NCI-H226 (cell line): ENCODE results near the gene NTN4.
A peak's percentile ranks its signal among the peaks of the same experiment; 100 is the strongest.
"Not testable (repeated sequence)": the region's sequence is repeated elsewhere in the genome, so short reads cannot be mapped to it uniquely, and the experiment has no call there.

Experiments used
- DNase-seq: peaks from one replicate; pipeline ENCODE4 v3.0.0-alpha.2; 2015

The NTN4 gene

GRCh38 chr12:95746062-95746461, 44.5 kb downstream of the NTN4 start:
- DNase-seq: not testable (repeated sequence)

DNA sequence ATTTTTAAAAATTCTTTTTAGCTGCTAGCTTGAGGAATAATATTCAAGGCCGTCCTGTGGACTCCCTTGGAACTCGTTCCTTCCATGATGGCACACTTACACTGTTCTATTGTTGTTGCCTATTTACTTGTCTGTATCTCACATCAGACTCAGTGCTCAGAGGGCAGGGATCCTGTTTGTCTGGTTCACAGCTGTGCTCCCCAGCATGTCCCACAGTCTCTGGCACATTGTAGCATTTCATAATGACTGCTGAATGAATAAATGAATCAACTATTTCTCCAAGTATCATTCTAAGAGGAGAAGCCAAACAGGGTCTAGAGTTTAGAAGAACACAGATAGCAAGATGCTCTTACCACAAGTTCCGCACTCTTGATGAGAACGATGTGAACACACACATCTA, 48.0 kb downstream of the NTN4 start:
- DNase-seq: no peak

DNA sequence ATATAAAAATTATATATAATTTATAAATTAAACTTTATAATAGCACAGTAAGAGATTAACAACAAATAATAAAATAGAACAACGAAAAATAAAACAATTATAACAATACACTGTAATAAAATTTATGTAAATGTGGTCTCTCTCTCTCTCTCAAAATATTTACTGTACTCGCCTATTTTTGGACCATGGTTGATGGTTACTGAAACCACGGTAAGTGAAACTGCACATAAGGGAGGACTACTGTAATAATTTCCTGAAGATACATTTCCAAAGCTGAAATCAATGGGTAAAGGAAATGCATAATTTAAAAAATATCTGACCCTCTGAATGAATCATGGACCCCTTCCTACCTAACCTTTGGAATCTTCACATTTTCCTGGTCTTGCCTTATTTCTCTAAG, 48.9 kb downstream of the NTN4 start:
- no peak for DNase-seq

DNA sequence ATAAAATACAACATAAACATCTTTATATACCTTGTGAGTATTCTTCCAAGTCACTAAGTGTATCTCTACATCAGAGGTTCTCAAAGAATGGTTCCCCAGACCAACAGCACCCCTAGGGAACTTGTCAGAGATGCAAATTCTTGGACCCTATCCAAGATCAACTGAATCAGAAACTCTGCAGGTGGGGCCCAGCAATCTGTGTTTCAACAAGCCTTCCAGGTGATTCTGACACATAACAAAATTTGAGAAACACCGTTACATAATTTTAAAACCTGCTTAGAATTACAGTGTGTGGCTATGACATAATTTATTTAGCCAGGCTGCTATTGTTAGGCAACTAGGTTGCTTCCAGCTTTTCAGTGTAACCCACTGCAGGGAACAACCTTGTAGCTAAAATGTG, 49.8 kb downstream of the NTN4 start:
- no peak for DNase-seq

DNA sequence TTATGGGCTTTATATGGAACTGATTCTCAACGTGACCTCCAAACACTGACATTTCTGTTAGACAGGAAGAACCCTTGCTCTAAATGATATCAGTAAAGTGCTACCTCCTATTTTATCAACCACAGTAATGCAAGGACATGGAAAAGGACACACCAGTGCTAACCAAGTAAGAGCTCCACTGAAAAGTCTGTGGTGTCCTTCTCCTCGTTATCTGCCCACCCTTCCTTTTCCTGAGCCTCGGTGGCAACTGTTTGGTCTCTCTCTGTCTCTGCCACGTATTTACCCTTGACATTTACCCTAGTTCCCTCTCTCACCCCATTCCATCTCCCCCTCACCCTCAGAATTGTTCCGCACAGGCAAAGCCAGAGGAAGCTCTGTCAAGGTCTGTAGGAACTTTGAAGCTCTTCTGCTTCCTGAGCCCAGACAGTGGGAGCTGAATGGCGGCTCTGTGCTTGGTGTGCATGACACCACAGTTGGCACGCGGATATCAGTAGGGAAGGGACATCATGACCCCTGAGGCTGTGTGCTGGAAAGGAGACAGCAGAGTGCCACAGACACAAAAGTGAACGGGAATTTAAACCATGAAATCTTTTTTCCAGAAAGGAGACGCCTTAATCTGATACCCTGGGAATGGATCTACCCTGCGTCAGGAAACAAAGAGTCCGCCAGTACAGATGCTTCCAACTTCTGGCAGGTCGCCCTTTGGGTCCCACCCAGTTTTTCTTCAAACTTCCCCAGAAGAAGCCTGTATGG, 50.8 kb downstream of the NTN4 start:
- no peak for DNase-seq

DNA sequence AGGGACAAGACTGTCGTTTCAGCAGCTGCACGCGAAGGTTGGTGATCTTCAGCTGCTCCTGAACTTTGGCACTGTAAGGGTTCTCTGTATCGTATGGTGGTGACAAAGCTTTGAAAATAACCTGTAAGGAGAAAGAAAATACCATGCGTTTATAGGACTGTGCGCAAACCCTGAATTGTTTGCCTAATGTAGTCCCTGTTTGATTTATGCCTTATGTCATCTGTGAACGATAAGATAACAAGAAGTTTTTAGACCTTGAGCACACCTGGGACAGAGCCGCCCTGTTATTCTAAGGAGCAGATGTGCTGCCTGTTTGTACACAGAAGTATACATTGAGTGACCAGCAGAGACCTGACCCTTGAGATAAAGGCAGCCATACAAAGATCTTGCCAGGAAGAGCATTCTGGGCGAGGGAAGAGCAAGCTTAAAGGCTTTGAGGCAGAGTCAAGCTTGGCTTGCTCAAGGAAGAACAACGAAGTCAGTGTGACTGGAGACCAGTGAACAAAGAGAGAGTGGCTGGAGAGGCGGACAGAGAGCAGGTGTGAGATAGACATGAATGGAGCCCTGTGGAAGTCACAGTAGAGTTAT, 52.4 kb downstream of the NTN4 start:
- no peak for DNase-seq

DNA sequence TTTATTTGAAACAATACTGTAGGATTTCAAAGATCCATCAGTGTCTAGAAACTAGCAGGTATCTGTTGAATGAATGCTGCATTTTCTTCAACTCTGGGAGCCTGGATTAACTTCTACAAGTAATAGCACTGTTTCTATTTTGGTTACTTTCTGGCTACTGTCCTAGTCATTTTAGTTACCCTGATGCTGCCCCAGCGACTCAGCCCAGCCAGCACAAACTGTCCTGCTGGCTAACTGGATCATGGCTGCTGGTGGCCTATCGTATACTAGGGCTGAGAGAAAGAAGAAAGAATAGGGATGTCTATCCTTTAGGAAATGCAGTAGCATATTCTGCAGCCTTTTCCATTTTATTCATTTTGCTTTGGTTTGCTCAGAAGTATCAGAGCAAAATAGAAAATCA, 53.9 kb downstream of the NTN4 start:
- no peak for DNase-seq

DNA sequence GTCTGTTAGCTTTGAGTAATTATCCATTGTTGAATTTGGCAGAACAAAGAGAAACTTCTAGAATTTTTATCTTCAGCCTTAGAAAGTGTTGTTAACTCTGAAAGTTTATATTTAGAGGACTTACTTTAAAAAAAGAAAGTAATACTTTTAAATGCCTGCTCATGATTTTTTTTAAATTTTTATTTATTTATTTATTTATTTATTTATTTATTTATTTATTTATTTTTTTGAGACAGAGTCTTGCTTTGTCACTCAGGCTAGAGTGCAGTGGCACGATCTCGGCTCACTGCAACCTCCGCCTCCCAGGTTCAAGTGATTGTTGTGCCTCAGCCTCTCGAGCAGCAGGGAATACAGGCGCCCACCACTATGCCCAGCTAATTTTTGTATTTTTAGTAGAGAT, 54.8 kb downstream of the NTN4 start:
- not testable (repeated sequence) for DNase-seq

- peak; percentile 33 for DNase-seq
Measured at GRCh38 chr12:95733141-95733825, 57.3 kb downstream of the NTN4 start.

DNA sequence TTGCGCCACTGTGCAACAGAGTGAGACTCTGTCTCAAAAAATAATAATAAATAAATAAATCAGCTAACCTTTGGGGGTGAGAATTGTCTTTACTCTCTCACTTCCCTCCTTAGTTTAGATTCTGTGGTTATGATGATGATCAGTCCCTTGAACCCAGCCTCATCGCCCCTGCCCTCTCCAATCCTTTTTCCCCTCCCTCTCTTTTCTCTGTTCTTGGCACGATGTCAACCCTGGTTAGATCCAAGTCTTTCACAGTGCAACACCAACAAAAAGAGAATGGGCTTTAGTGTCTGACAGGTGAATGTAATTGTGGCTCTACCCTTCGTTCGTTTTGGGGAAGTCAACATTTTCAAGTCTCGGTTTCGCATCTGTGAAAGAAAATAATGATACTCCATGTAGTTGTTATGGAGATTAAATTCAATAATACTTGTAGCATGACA, 59.0 kb downstream of the NTN4 start:
- no peak for DNase-seq

DNA sequence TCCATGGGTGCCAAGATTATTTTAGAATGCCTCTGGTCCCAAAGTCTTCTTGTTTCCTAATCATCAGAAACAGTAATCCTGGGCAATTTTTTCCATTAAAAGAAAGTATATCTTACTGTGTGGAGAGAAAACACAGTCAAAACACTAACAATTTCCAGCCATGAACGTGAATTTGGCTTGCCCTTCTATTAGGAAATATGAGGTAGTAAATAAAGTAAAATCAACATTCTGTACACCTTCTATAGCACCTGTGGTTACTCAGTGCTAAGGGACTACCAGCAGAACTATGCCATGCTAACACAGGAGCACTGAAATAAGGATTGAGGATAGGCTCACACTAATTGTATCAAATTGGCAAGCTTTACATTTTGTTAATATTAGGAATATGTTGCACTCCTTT, 60.1 kb downstream of the NTN4 start:
- no peak for DNase-seq

GRCh38 chr12:95726903-95727302, 63.7 kb downstream of the NTN4 start:
- no peak for DNase-seq

DNA sequence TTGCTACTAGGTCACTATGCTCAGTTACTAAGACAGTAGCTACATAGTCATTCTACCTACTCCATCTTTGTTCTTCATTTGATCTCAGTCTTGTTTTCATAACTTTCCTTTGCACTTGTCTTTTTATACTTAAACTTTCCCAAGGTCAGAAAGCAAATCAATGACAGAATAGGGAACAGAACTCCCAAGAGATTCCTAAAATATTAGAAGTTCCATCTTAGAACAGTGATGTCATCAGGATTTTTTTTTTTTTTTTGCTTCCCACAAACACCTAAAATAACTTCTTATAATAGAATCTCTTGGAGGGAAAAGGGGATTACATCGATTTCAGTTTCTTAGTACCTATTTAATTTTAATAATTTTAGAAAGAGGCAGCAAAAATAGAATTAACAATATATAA, 65.8 kb downstream of the NTN4 start:
- no peak for DNase-seq

DNA sequence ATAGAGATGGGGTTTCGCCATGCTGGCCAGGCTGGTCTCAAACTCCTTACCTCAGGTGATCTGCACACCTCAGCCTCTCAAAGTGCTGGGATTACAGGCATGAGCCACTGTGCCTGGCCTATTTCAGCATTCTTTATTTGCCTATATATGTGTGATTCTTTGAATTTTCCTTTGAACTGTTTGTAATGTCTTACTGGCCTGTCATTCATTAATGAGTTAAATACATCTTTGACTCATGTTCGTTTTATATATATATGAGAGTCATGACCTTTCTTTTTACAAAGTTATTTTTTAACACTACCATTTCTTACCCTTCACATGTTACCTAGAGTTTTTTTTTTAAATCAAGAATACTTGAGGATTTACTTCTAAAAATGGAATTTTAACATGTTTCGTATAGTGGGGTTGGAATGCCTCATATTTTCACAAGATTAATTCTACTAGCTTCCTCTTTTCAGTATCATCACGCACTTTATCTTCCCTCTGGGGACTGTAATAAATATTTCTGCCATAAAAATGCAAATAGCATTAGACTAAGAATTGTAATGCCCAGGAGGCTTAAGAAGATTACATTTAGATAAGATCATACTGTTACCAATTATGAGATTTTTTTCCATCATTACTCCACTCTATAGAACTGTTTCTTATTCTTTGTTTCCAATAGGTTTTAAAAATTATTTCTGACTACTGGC, 66.7 kb downstream of the NTN4 start:
- DNase-seq: no peak

- DNase-seq: peak; percentile 3
Measured at GRCh38 chr12:95721320-95721719, 69.2 kb downstream of the NTN4 start.

GRCh38 chr12:95720146-95720545, 70.4 kb downstream of the NTN4 start:
- DNase-seq: no peak

- DNase-seq: no peak
Measured at GRCh38 chr12:95718772-95719171, 71.8 kb downstream of the NTN4 start.

- no peak for DNase-seq
Measured at GRCh38 chr12:95718006-95718431, 72.5 kb downstream of the NTN4 start.

DNA sequence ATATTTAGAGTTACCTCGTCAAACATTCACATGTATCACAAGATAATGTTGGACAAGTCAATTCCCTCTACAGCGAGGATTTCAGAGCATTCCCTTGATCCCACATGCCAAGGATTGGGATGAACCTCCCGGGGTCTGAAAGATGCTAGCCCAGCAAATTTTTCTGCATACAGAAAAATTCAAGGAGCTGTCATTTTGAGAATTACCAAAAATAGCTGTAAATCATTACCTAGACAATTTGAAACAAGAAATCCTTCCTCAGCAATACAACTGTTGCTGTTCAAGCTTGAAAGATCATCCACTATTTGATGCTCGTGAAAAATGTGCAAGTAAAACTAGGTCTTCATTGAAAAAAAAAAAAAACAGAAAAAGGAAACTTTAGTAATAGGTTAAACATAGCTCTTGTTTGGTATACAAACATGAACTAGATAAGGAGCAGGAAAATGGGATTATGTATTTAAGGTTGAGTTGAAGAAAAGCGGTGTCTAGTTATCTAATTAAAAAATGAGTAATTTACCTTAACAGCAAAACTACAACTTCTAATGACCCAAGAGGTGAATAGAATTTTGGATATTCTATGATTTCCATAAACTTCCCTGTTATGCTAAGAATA, 73.1 kb downstream of the NTN4 start:
- no peak for DNase-seq

DNA sequence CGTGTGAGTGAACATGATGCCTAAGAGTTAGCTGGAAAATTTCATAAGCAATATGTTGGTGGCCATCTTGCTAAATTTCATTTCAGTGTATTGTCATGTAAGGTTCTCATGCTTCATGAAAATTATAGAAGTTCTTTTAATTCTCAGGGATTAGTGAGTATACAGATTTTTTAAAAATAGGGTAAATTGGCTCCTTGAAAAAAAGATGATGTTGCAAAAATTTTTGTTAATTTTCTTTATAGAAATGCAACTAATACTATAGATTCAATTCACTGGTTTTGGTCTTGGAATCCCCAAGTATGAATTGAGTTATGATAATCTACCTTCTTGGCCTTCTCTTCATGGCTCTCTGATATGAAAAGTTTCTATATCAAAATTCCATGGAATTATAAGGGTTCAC, 75.4 kb downstream of the NTN4 start:
- no peak for DNase-seq

GRCh38 chr12:95712269-95712668, 78.3 kb downstream of the NTN4 start:
- DNase-seq: no peak

DNA sequence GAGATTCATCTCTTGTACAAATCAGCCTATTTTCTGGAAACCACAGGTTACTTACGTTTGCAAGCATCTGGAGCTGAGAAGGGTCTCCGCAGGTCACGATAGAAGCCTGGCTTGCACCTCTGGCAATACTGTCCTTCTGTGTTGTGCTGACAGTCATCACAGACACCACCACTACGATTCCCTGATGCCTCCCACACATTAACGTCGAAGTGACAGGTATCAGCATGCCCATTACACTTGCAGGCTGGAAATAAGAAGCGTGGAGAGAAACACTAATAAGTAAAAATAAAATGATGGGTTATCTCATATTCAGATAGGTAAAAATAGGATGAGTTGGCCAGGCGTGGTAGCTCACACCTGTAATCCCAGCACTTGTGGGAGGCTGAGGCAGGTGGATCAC, 80.2 kb downstream of the NTN4 start:
- no peak for DNase-seq

GRCh38 chr12:95709152-95709551, 81.4 kb downstream of the NTN4 start:
- DNase-seq: no peak
